HG02798 (cell line): Measurements from ENCODE around the gene USH1G.
A peak's percentile ranks its signal among the peaks of the same experiment; 100 is the strongest.

Experiments
- ATAC-seq: cut with Tn5 transposase; IDR thresholded peaks from one replicate; pipeline ENCODE4 v1.9.1; 2021; ENCODE audit warnings: mild to moderate bottlenecking; ENCODE audit not compliant: unreplicated experiment, poor library complexity

USH1G gene

GRCh38 chr17:74954665-74955421, 31.8 kb upstream of the USH1G start:
- ATAC-seq = no peak

GRCh38 chr17:74954115-74954514, 31.1 kb upstream of the USH1G start:
- no peak for ATAC-seq

GRCh38 chr17:74953134-74953687, 30.2 kb upstream of the USH1G start:
- ATAC-seq = no peak

GRCh38 chr17:74952431-74953133, 29.5 kb upstream of the USH1G start:
- no peak for ATAC-seq

GRCh38 chr17:74951680-74952421, 28.8 kb upstream of the USH1G start:
- ATAC-seq = no peak

GRCh38 chr17:74951065-74951464, 28.0 kb upstream of the USH1G start:
- no peak for ATAC-seq

- ATAC-seq = no peak
Observed at GRCh38 chr17:74950207-74950606, 27.2 kb upstream of the USH1G start.

- ATAC-seq = no peak
Observed at GRCh38 chr17:74949455-74950115, 26.5 kb upstream of the USH1G start.

GRCh38 chr17:74947041-74947754, 24.1 kb upstream of the USH1G start:
- ATAC-seq = no peak

GRCh38 chr17:74946641-74947040, 23.6 kb upstream of the USH1G start:
- no peak for ATAC-seq

GRCh38 chr17:74945543-74945942, 22.5 kb upstream of the USH1G start:
- peak; percentile 53 for ATAC-seq

- ATAC-seq = no peak
Observed at GRCh38 chr17:74943808-74944522, 20.9 kb upstream of the USH1G start.

- ATAC-seq = no peak
Observed at GRCh38 chr17:74941128-74941725, 18.2 kb upstream of the USH1G start.

GRCh38 chr17:74939534-74939933, 16.5 kb upstream of the USH1G start:
- no peak for ATAC-seq

GRCh38 chr17:74938194-74938950, 15.3 kb upstream of the USH1G start:
- ATAC-seq = no peak

GRCh38 chr17:74937064-74938051, 14.3 kb upstream of the USH1G start:
- no peak for ATAC-seq

- no peak for ATAC-seq
Observed at GRCh38 chr17:74936470-74936799, 13.4 kb upstream of the USH1G start.
